CD8-positive, alpha-beta memory T cell (primary cell): Measurements from ENCODE around the gene TBX1. TPM values are rescaled to one million over a fixed set of nuclear protein-coding genes. Genes with fewer than 3 reads are reported as not detected.
A peak's percentile ranks its signal among the peaks of the same experiment; 100 is the strongest.

Source experiments
- CTCF ChIA-PET: fragments of 350-600 bp; sonication (Branson Sonifier 250); formaldehyde crosslinking; loops from one replicate; lab custom pipeline; 2021; ENCODE audit warnings: antibody characterized with exemption; lab: Charles Lee
- POLR2A ChIA-PET: fragments of 350-600 bp; sonication (Branson Sonifier 250); formaldehyde crosslinking; loops from one replicate; lab custom pipeline; 2021; ENCODE audit warnings: antibody characterized with exemption; lab: Charles Lee
- DNase-seq, 5 donors: peaks; one replicate each; pipeline versions ENCODE4 v3.0.0 to v3.0.0-alpha.2; 2020 to 2022; ENCODE audit warnings: mixed read lengths in 1 of 5
- H3K27ac ChIP-seq: one replicate; pipeline ENCODE4 v1.7.0; 2013; ENCODE audit warnings: low read depth, mild to moderate bottlenecking, low read length, moderate library complexity
- H3K27me3 ChIP-seq: 2 replicates; pipeline ENCODE4 v1.7.0; 2013; ENCODE audit warnings: low read length, mild to moderate bottlenecking; ENCODE audit not compliant: insufficient read depth, poor library complexity, severe bottlenecking
- H3K36me3 ChIP-seq: 2 replicates; pipeline ENCODE4 v1.7.0; 2013; ENCODE audit warnings: mild to moderate bottlenecking, low read length, moderate library complexity; ENCODE audit not compliant: insufficient read depth
- H3K4me1 ChIP-seq: 2 replicates; pipeline ENCODE4 v1.7.0; 2013; ENCODE audit warnings: mild to moderate bottlenecking, low read length, moderate library complexity; ENCODE audit not compliant: insufficient read depth
- H3K4me3 ChIP-seq: 2 replicates; pipeline ENCODE4 v1.7.0; 2013; ENCODE audit warnings: mild to moderate bottlenecking, low read length
- H3K9me3 ChIP-seq: 2 replicates; pipeline ENCODE4 v1.7.0; 2013; ENCODE audit warnings: mild to moderate bottlenecking, low read length
- H3K27ac Mint-ChIP-seq, 8 donors: one replicate each; pipeline ENCODE4 v1.8.0; 2020 to 2021; ENCODE audit warnings: mixed read lengths in 8 of 8, mild to moderate bottlenecking in 6 of 8, inconsistent platforms in 3 of 8, moderate library complexity in 3 of 8
- H3K27me3 Mint-ChIP-seq, 2 donors: one replicate each; pipeline ENCODE4 v1.8.0; 2020 to 2021; ENCODE audit warnings: mixed read lengths in 2 of 2, mild to moderate bottlenecking in 1 of 2, moderate library complexity in 1 of 2
- H3K36me3 Mint-ChIP-seq, 3 donors: one replicate each; pipeline ENCODE4 v1.8.0; 2020 to 2021; ENCODE audit warnings: mixed read lengths in 3 of 3, inconsistent platforms in 1 of 3, mild to moderate bottlenecking in 1 of 3
- H3K4me1 Mint-ChIP-seq, 3 donors: one replicate each; pipeline ENCODE4 v1.8.0; 2020 to 2021; ENCODE audit warnings: mixed read lengths in 3 of 3, inconsistent platforms in 1 of 3, mild to moderate bottlenecking in 1 of 3
- H3K4me3 Mint-ChIP-seq, 7 donors: one replicate each; pipeline ENCODE4 v1.8.0; 2020 to 2021; ENCODE audit warnings: mixed read lengths in 7 of 7, mild to moderate bottlenecking in 6 of 7, moderate library complexity in 4 of 7, inconsistent platforms in 2 of 7
- H3K9me3 Mint-ChIP-seq, 5 donors: one replicate each; pipeline ENCODE4 v1.8.0; 2020 to 2022; ENCODE audit warnings: mixed read lengths in 5 of 5, mild to moderate bottlenecking in 3 of 5, moderate library complexity in 2 of 5, inconsistent platforms in 1 of 5
- polyA plus RNA-seq: library from polyadenylated mRNA; unstranded; fragments of 300-500 nt; fragmentation: Illumina TruSeq; gene quantifications from one replicate; pipeline ENCODE4 v1.2.3, GENCODE V29; 2021
- total RNA-seq, 2 experiments: library from RNA; stranded (reverse); gene quantifications; one replicate each; pipeline ENCODE4 v1.2.3, GENCODE V29; 2021

The TBX1 gene
- total and polyA plus RNA-seq, 3 experiments from 2014 or later: not detected

DNA sequence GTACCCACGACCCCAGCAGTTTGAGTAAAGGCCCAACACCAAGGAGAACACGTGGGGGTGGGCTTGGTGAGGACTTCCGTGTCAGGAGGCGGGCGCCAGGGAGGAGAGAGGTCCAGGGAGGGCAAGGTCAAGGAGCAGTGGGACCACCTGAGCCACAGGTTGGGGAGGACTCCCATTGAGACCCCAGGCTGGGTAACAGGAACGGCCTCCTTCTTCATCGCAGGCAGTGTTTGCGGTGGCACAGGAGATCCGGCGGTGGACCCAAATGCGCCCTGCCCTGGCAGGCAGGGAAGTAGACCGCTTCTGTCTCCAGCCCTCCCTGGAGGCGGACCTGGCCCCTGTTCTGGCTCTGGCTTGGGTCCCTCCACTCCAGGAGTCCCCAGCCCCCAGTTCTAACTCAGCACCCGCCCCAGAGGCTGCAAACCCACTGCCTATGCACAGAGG is 5.9 kb upstream of the TBX1 start:
- peaks cover 28 to 48% of the 10 kb centered on the region in 2 donors for H3K27me3 Mint-ChIP-seq
- POLR2A ChIA-PET: no interaction called here

GRCh38 chr22:19755145-19755710 is 5.3 kb upstream of the TBX1 start:
- Mint-ChIP-seq H3K9me3 (peaks cover 0 to 4% (median 0%) of the 10 kb centered on the region in 5 donors), H3K27ac (no peak overlapping the region), H3K4me3 (no peak overlapping the region), H3K27me3 (peaks cover 33 to 53% of the 10 kb centered on the region in 2 donors), H3K4me1 (peaks cover 24 to 34% (median 24%) of the 10 kb centered on the region in 3 donors), H3K36me3 (peaks cover 0 to 3% (median 0%) of the 10 kb centered on the region in 3 donors)
- ChIA-PET CTCF (interaction anchor here (0.9 kb wide), 1 partner anchor 155 kb away, joined by 3 read pairs; no protein-coding TSS in a partner anchor), POLR2A (no interaction called here)
- Histone ChIP-seq H3K27me3 (peaks cover 63% of the 10 kb centered on the region), H3K36me3 (no peaks in the 10 kb centered on the region), H3K9me3 (no peaks in the 10 kb centered on the region), H3K4me3 (no peak overlapping the region), H3K27ac (no peak overlapping the region), H3K4me1 (peaks cover 30% of the 10 kb centered on the region)
- no peak for DNase-seq

More for the DNA sequence above, 5.9 kb upstream of the TBX1 start:
- H3K4me1 ChIP-seq: peaks cover 27% of the 10 kb centered on the region
- Mint-ChIP-seq H3K36me3 (no peaks in the 10 kb centered on the region), H3K4me3 (peak overlapping the region in 1 of 7 donors; percentile 54), H3K4me1 (peaks cover 19 to 29% (median 19%) of the 10 kb centered on the region in 3 donors), H3K9me3 (peaks cover 0 to 4% (median 0%) of the 10 kb centered on the region in 5 donors), H3K27ac (no peak overlapping the region)
- H3K36me3 ChIP-seq: no peaks in the 10 kb centered on the region
- no peak overlapping the region for H3K27ac ChIP-seq
- H3K4me3 ChIP-seq: no peak overlapping the region
- CTCF ChIA-PET: interaction anchor here (0.9 kb wide), 1 partner anchor 155 kb away, joined by 3 read pairs; no protein-coding TSS in a partner anchor
- DNase-seq: no peak
- peaks cover 65% of the 10 kb centered on the region for H3K27me3 ChIP-seq
- no peaks in the 10 kb centered on the region for H3K9me3 ChIP-seq

DNA sequence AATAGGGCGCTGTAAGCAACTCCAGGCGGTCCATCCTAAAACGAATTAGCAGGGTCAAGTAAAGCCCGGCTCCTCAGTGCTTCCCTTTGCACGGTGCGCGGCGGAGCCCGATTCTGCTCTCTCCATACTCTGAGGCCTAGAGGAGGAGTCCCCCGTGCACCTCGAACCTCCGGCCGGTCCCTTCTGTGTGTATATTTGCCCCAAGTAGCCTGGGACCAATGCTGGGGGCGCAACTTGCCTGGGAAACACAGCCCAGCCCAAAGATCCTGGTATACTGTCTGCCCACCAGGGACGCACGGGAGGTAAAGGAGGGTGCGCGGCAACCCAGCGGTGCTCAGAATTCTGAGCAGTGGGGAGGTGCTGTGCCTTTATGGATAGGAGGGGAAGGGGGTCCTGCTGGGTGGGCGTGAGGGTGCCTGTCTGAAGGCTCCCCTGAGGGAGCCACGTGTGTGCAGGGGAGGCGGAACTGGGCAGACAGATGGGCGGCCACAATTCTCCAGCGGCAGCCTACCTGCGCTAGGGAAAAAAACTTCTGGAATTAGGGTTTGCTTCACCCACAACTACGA is 4.8 kb upstream of the TBX1 start:
- Mint-ChIP-seq H3K9me3 (peaks cover 0 to 4% (median 0%) of the 10 kb centered on the region in 5 donors), H3K4me1 (peaks cover 25 to 36% (median 26%) of the 10 kb centered on the region in 3 donors), H3K4me3 (peak overlapping the region; percentile 29 to 81 (median 63)), H3K27me3 (peaks cover 34 to 55% of the 10 kb centered on the region in 2 donors), H3K27ac (no peak overlapping the region), H3K36me3 (peaks cover 0 to 4% (median 0%) of the 10 kb centered on the region in 3 donors)
- ChIA-PET CTCF (interaction anchor here (0.8 to 2.1 kb wide), 6 partner anchors 25 to 158 kb away, joined by 3 to 13 read pairs (median 6); no protein-coding TSS in a partner anchor), POLR2A (no interaction called here)
- Histone ChIP-seq H3K27me3 (peaks cover 62% of the 10 kb centered on the region), H3K4me1 (peaks cover 30% of the 10 kb centered on the region), H3K36me3 (no peaks in the 10 kb centered on the region), H3K9me3 (no peaks in the 10 kb centered on the region), H3K4me3 (no peak overlapping the region), H3K27ac (no peak overlapping the region)
- DNase-seq: no peak

DNA sequence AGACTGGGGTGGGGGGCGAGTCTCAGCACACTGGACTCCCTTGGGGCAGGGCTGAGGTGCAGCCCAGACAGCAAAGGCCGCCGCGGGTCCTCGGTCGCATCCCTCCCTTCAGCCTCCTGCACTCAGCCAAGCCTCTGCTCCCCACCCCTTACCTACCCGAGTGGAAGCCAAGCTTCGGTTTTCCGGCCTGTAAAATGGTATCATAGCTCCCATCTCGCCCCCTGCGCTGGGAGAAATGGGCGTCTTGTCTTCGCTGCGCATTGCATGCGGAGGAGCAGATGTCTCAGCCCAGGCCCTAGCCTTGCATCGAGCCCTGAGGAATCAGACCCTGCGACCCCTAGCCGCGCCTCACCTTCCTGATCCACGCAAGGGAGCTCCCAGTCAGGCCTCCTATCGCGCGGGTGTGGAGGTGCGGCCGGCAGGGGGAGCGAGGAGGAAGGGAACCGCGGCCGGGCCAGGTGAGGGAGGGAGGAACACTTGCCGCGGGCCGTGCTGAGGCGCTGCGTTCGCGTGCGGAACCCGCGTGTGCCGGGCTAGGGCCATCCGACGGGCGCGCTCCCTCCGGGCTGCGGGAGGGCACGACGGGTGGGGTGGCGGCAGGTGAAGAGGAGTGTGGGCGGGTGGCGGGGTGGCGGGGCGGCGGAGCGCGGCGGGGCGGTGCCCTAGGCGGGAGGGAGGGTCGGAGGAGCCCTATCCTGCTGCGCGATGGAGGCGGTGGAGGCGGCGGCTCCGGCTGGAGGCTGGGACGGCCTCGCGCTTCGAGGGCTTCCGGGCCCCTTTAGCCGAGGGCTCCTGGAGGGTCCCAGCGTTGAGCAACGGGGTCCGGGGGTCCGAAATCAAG is 4.1 kb upstream of the TBX1 start:
- CTCF ChIA-PET: interaction anchor here (0.8 to 2.1 kb wide), 5 partner anchors 26 to 158 kb away, joined by 3 to 13 read pairs (median 7); no protein-coding TSS in a partner anchor
- Histone ChIP-seq H3K9me3 (no peaks in the 10 kb centered on the region), H3K4me3 (peak overlapping the region; percentile 37), H3K4me1 (peaks cover 30% of the 10 kb centered on the region), H3K36me3 (no peaks in the 10 kb centered on the region), H3K27me3 (peaks cover 62% of the 10 kb centered on the region), H3K27ac (no peak overlapping the region)
- H3K9me3 Mint-ChIP-seq: peaks cover 0 to 4% (median 0%) of the 10 kb centered on the region in 5 donors
- H3K27ac Mint-ChIP-seq: no peak overlapping the region
- peaks cover 0 to 4% (median 0%) of the 10 kb centered on the region in 3 donors for H3K36me3 Mint-ChIP-seq
- DNase-seq: peak; percentile 38 to 74 (median 47)
- H3K4me3 Mint-ChIP-seq: peak overlapping the region; percentile 52 to 81 (median 68)
- peaks cover 25 to 37% (median 27%) of the 10 kb centered on the region in 3 donors for H3K4me1 Mint-ChIP-seq
- peaks cover 34 to 57% of the 10 kb centered on the region in 2 donors for H3K27me3 Mint-ChIP-seq
- POLR2A ChIA-PET: no interaction called here

- no peak for DNase-seq
- H3K27ac Mint-ChIP-seq: peak overlapping the region in 2 of 8 donors; percentile 29 to 60
- peak overlapping the region; percentile 11 for H3K4me3 ChIP-seq
- peak overlapping the region; percentile 17 to 79 (median 67) for H3K4me3 Mint-ChIP-seq
- peaks cover 28 to 39% (median 30%) of the 10 kb centered on the region in 3 donors for H3K4me1 Mint-ChIP-seq
- H3K9me3 ChIP-seq: no peaks in the 10 kb centered on the region
- peaks cover 0 to 4% (median 0%) of the 10 kb centered on the region in 5 donors for H3K9me3 Mint-ChIP-seq
- POLR2A ChIA-PET: no interaction called here
- peaks cover 38 to 62% of the 10 kb centered on the region in 2 donors for H3K27me3 Mint-ChIP-seq
- no peak overlapping the region for H3K27ac ChIP-seq
- H3K36me3 ChIP-seq: no peaks in the 10 kb centered on the region
- H3K36me3 Mint-ChIP-seq: peaks cover 0 to 4% (median 0%) of the 10 kb centered on the region in 3 donors
- CTCF ChIA-PET: interaction anchor here (1.2 to 2.1 kb wide), 3 partner anchors 27 to 157 kb away, joined by 7 to 13 read pairs (median 11); no protein-coding TSS in a partner anchor
- peaks cover 60% of the 10 kb centered on the region for H3K27me3 ChIP-seq
- peaks cover 30% of the 10 kb centered on the region for H3K4me1 ChIP-seq
Observed at GRCh38 chr22:19757140-19757984, 3.2 kb upstream of the TBX1 start.

DNA sequence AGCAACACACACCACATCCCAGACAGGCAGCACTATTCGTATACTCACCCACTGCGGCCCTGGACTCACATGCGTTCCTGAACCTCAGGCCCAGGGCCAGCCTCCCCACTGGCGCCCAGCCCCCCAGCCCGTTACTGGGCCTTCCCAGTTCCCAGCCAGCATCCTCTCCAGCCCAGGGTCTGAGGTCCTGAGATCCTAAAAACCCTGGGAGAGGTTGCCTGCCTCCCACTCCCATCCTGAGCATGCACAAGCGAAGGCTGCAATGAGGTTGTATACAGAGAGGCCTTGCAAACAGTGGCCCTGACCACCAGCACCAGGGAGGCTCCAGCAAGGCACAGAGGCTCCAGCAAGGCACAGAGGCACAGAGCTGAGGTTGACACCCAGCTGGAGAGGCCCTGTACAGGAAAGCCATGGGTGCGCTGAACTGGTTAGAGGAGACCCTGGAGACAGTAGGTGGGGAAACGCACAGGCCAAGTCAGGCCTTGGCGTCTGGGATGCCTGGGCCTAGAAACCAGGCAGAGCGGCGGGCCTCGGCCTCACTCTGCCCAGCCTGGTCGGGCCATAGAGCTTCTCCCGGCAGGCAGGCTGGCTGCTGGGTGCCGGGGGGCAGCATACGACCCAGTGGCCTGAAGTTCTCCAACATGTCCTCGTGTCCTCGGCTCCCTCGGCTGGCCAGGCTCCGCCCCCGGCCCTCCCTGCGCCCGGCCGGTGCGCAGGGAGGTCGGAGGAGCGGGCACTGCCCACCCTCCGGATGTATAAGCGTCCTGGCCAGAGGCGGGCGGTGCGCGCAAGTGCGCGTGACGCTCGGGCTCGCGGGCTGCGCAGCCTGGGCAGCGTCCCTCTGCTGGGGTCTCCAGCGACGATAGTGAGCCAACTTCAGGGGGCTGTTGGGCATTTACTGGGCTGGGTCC is 2.3 kb upstream of the TBX1 start:
- no peaks in the 10 kb centered on the region for H3K9me3 ChIP-seq

More for the DNA sequence above, 2.3 kb upstream of the TBX1 start:
- Mint-ChIP-seq H3K9me3 (peaks cover 0 to 4% (median 0%) of the 10 kb centered on the region in 5 donors), H3K4me1 (peaks cover 28 to 39% (median 30%) of the 10 kb centered on the region in 3 donors), H3K4me3 (peak overlapping the region in 6 of 7 donors; percentile 40 to 79 (median 68)), H3K36me3 (peaks cover 0 to 4% (median 0%) of the 10 kb centered on the region in 3 donors), H3K27me3 (peaks cover 42 to 60% of the 10 kb centered on the region in 2 donors), H3K27ac (peak overlapping the region in 1 of 8 donors; percentile 60)
- H3K4me3 ChIP-seq: no peak overlapping the region
- ChIA-PET POLR2A (no interaction called here), CTCF (interaction anchor here (2.1 kb wide), 1 partner anchor 28 kb away, joined by 13 read pairs; no protein-coding TSS in a partner anchor)
- H3K36me3 ChIP-seq: no peaks in the 10 kb centered on the region
- no peak for DNase-seq
- H3K4me1 ChIP-seq: peaks cover 30% of the 10 kb centered on the region
- no peak overlapping the region for H3K27ac ChIP-seq
- peaks cover 59% of the 10 kb centered on the region for H3K27me3 ChIP-seq
